ENCODE measurements around the gene ZBTB7C. TPM values are rescaled to one million over a fixed set of nuclear protein-coding genes. Genes with fewer than 3 reads are reported as not detected.
A peak's percentile ranks its signal among the peaks of the same experiment; 100 is the strongest.

The ZBTB7C gene
- total RNA-seq, 2 donors from 2014 or later, result 25.1 to 36.4 TPM

DNA sequence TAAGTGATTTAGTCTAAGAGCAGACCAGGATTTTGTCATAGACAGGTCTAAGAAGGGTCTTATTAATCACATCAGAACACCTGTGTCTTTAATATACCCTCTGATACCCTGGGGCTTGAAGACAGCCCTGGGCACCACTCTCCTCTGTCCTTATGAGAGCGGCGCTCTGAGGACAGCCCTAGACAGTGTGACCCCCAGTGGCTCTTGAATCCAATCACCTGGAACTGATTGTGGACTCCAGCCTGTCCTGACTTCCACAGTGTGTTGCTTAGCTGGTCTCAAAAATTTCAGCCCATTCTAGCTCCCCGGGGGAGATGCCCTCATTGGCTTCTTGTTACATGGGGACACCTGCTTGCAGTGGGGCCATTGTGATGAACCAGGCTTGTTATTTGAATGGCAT is 282.9 kb downstream of the ZBTB7C start:
- Histone ChIP-seq H3K9me3 (no peaks in the 10 kb centered on the region), H3K27me3 (no peaks in the 10 kb centered on the region), H3K4me1 (no peaks in the 10 kb centered on the region), H3K27ac (no peak overlapping the region), H3K4me3 (no peak overlapping the region), H3K9ac (ENCODE audit: low read depth in 2 of 2, low read length in 2 of 2) (no peak overlapping the region), H3K36me3 (no peaks in the 10 kb centered on the region)
- no peak for DNase-seq
- TF ChIP-seq, protein P1, sequence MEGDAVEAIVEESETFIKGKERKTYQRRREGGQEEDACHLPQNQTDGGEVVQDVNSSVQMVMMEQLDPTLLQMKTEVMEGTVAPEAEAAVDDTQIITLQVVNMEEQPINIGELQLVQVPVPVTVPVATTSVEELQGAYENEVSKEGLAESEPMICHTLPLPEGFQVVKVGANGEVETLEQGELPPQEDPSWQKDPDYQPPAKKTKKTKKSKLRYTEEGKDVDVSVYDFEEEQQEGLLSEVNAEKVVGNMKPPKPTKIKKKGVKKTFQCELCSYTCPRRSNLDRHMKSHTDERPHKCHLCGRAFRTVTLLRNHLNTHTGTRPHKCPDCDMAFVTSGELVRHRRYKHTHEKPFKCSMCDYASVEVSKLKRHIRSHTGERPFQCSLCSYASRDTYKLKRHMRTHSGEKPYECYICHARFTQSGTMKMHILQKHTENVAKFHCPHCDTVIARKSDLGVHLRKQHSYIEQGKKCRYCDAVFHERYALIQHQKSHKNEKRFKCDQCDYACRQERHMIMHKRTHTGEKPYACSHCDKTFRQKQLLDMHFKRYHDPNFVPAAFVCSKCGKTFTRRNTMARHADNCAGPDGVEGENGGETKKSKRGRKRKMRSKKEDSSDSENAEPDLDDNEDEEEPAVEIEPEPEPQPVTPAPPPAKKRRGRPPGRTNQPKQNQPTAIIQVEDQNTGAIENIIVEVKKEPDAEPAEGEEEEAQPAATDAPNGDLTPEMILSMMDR (IDR thresholded peaks at IDR 0.05), result no peak
- intact Hi-C loops (cut with DNase I), result no loop called here

DNA sequence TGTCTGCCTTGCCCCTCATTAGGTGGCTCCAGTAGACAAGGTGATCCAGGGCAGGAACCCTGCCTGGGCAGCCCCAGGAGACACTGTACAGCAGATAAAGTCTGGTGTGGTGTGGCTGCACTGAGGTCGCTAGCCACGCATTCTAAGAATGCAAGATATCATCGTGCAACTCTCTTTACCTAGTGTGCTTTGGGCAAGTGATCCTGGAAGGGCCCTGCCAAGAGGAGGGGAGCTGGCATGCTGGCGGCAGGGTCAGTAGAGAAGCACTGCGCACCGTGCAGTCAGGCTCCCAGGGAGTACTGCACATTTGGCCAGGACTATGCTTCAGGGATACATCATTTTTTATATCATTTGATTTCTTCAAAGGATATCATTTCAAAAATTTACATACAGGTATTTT is 283.5 kb downstream of the ZBTB7C start:
- no peak for DNase-seq
- Histone ChIP-seq H3K4me1 (no peaks in the 10 kb centered on the region), H3K9ac (ENCODE audit: low read depth in 2 of 2, low read length in 2 of 2) (no peak overlapping the region), H3K27ac (no peak overlapping the region), H3K9me3 (no peaks in the 10 kb centered on the region), H3K36me3 (no peaks in the 10 kb centered on the region), H3K4me3 (no peak overlapping the region), H3K27me3 (no peaks in the 10 kb centered on the region)
- TF ChIP-seq, protein P1 (IDR thresholded peaks at IDR 0.05), result no peak
- intact Hi-C loops (cut with DNase I), result no loop called here

DNA sequence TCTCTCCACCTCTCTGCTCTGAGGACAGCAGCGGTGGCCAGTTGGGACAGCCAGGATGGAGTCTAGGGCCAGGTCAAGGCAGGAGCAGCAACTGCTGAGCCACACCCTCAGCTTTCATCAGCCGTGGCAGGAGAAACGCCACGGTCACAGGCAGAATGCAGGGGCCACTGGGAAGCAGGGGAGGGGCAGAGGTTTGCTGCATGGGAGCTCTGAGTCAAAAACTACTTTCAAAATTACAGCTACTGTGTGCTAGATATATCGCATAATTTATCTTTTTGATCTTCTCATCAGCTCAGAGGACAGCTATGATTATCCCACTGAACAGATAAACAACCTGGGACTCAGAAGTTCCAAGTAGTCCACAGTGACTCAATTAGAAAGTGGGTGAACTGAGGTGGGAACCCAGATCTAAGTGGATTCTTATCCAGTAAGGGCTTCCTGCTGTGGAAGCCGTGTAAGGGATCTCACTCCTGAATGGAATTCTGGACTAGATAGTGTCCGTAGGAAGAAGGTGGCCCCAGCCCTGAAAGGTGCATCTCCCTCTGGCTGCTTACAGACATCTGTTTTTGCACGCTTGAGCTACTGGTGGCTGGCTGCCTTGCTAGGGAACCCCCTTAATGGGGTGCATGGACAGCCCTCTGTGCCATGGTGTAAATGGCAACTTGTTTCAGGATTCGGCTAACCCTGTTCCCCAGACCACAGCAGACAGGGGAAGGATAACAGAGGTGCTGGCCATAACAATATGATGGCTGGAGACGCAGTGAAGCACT is 284.1 kb downstream of the ZBTB7C start:
- Histone ChIP-seq H3K4me3 (no peak overlapping the region), H3K9me3 (no peaks in the 10 kb centered on the region), H3K27ac (no peak overlapping the region), H3K27me3 (no peaks in the 10 kb centered on the region), H3K9ac (ENCODE audit: low read depth in 2 of 2, low read length in 2 of 2) (no peak overlapping the region), H3K36me3 (no peaks in the 10 kb centered on the region), H3K4me1 (no peaks in the 10 kb centered on the region)
- no peak for DNase-seq
- TF ChIP-seq, protein P1 (IDR thresholded peaks at IDR 0.05), result no peak
- intact Hi-C loops (cut with DNase I), result no loop called here

DNA sequence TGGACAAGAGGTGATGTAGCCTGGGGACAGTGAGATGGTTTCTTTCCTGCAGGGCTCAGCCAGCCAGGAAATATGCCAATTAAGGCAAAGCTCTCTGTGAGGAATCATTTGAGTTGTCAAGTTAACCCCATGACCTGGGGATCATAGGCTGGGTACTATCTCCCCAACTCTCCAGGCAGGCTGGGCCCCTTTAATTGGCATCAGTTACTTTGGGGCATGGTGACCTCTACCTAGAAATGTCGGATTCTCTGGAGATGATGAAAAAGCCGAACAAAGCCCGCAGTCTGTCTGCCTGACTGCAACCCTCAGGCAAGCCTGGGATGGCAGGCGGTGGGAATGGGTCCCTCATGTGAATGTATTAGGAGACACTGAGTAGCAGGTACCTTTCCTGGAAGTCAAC is 285.2 kb downstream of the ZBTB7C start:
- Histone ChIP-seq H3K4me1 (no peaks in the 10 kb centered on the region), H3K9ac (ENCODE audit: low read depth in 2 of 2, low read length in 2 of 2) (no peak overlapping the region), H3K27me3 (no peaks in the 10 kb centered on the region), H3K9me3 (no peaks in the 10 kb centered on the region), H3K4me3 (no peak overlapping the region), H3K36me3 (no peaks in the 10 kb centered on the region), H3K27ac (no peak overlapping the region)
- TF ChIP-seq, protein P1 (IDR thresholded peaks at IDR 0.05), result no peak
- intact Hi-C loops (cut with DNase I), result no loop called here
- DNase-seq, result no peak

DNA sequence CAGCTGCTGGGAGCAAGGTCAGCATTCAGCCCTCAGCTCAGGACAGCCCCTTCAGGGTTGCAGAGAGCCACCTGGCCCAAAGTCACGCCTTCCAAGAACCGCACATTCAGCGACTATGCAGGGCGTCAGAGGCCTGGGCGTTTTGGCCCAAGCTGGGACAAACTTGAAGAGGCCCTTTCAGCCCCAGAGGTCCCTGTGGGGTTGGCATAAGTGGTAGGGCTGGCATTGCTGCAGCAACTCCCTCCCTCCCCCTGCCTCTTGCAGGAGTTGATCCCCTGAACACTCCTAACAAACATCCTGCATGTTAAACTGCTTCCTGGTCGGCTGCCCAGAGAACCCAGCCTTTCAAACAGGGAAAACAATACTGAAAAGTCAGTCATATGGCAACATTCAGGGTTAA is 285.9 kb downstream of the ZBTB7C start:
- TF ChIP-seq, protein P1 (IDR thresholded peaks at IDR 0.05), result no peak
- intact Hi-C loops (cut with DNase I), result no loop called here
- no peak for DNase-seq
- Histone ChIP-seq H3K9me3 (no peaks in the 10 kb centered on the region), H3K36me3 (no peaks in the 10 kb centered on the region), H3K27me3 (no peaks in the 10 kb centered on the region), H3K4me3 (no peak overlapping the region), H3K27ac (no peak overlapping the region), H3K4me1 (no peaks in the 10 kb centered on the region), H3K9ac (ENCODE audit: low read depth in 2 of 2, low read length in 2 of 2) (peak overlapping the region in 1 of 2 donors; percentile 6)

Data from colonic mucosa (tissue), 4 donors.